Osteocyte (in vitro differentiated cells): Measurements from ENCODE around the gene KCNQ2. TPM values are rescaled to one million over a fixed set of nuclear protein-coding genes. Genes with fewer than 3 reads are reported as not detected.
A peak's percentile ranks its signal among the peaks of the same experiment; 100 is the strongest.

Experiments
- DNase-seq: peaks from one replicate; pipeline ENCODE4 v3.0.0; 2021; ENCODE audit warnings: mixed read lengths; ENCODE audit not compliant: unreplicated experiment; ENCODE audit errors: extremely low spot score
- H3K27ac Mint-ChIP-seq: one replicate; pipeline ENCODE4 v1.8.0; 2021; ENCODE audit warnings: mild to moderate bottlenecking, mixed read lengths; ENCODE audit not compliant: unreplicated experiment
- H3K27me3 Mint-ChIP-seq: one replicate; pipeline ENCODE4 v1.8.0; 2021; ENCODE audit warnings: mixed read lengths; ENCODE audit not compliant: unreplicated experiment
- H3K36me3 Mint-ChIP-seq: one replicate; pipeline ENCODE4 v1.8.0; 2021; ENCODE audit warnings: mixed read lengths; ENCODE audit not compliant: unreplicated experiment
- H3K4me1 Mint-ChIP-seq: one replicate; pipeline ENCODE4 v1.8.0; 2021; ENCODE audit warnings: mixed read lengths; ENCODE audit not compliant: unreplicated experiment
- H3K4me3 Mint-ChIP-seq: one replicate; pipeline ENCODE4 v1.8.0; 2021; ENCODE audit warnings: mild to moderate bottlenecking, moderate library complexity, mixed read lengths; ENCODE audit not compliant: unreplicated experiment
- H3K9me3 Mint-ChIP-seq: one replicate; pipeline ENCODE4 v1.8.0; 2021; ENCODE audit warnings: mixed read lengths; ENCODE audit not compliant: unreplicated experiment
- total RNA-seq: library from RNA; stranded (reverse); gene quantifications from 2 replicates; pipeline ENCODE4 v1.2.1, GENCODE V29; 2021
- TF ChIP-seq, protein P1 (sequence below): fragments of 200-600 bp; sonication (generic); IDR thresholded peaks from 2 replicates; pipeline ENCODE4 v1.5.0; 2021; ENCODE audit warnings: antibody characterized with exemption, mild to moderate bottlenecking, moderate library complexity

KCNQ2 gene
- total RNA-seq, 1 donor from 2014 or later, result not detected

DNA sequence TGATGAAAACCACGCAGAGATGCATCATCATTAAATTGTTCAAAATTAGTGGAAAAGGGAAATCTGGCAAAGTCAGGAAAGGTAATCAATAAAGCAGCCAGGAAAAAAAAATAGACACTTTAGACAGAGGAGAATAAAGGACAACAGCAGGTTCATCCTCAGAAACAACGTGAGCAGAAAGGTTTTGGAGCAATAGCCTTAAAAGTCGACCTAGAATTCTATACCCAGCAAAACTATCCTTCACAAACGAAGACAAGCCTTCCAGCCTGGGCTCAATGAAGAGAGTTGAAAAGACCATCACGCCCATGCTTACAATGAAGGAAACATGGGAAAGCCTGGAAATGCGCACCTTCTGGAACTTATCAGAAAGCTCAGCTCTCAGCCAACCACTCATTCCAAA lies 86.6 kb downstream of the KCNQ2 start:
- Mint-ChIP-seq H3K27me3 (peaks cover 4% of the 10 kb centered on the region), H3K4me3 (no peak overlapping the region)

DNA sequence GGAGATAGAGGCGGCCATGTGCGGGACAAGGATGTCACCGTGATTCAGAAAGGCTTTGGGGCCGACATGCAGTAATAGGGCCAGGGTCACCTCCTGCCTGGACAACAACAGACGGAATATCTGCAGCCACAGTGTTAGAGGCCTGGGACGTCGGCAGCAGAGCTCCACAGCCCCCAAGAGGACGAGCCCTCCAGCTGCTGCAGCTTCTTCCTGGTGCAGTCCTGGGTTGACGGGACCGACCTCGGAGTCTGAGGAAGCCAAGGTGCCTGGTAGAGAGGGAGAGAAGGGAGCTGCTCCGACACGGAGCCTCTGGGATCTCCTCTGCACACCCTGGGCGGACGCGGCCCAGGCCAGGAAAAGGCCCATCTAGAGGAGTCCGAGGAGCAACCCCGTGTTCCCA lies 88.1 kb downstream of the KCNQ2 start:
- no peak overlapping the region for H3K4me3 Mint-ChIP-seq
- H3K9me3 Mint-ChIP-seq, result peaks cover 21% of the 10 kb centered on the region
- H3K4me1 Mint-ChIP-seq, result no peaks in the 10 kb centered on the region
- DNase-seq, result no peak
- TF ChIP-seq, protein P1, sequence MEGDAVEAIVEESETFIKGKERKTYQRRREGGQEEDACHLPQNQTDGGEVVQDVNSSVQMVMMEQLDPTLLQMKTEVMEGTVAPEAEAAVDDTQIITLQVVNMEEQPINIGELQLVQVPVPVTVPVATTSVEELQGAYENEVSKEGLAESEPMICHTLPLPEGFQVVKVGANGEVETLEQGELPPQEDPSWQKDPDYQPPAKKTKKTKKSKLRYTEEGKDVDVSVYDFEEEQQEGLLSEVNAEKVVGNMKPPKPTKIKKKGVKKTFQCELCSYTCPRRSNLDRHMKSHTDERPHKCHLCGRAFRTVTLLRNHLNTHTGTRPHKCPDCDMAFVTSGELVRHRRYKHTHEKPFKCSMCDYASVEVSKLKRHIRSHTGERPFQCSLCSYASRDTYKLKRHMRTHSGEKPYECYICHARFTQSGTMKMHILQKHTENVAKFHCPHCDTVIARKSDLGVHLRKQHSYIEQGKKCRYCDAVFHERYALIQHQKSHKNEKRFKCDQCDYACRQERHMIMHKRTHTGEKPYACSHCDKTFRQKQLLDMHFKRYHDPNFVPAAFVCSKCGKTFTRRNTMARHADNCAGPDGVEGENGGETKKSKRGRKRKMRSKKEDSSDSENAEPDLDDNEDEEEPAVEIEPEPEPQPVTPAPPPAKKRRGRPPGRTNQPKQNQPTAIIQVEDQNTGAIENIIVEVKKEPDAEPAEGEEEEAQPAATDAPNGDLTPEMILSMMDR, result no peak
- peaks cover 3% of the 10 kb centered on the region for H3K36me3 Mint-ChIP-seq
- peaks cover 4% of the 10 kb centered on the region for H3K27me3 Mint-ChIP-seq
- H3K27ac Mint-ChIP-seq, result no peak overlapping the region

More for the DNA sequence above, 86.6 kb downstream of the KCNQ2 start:
- Mint-ChIP-seq H3K27ac (no peak overlapping the region), H3K36me3 (peaks cover 3% of the 10 kb centered on the region), H3K9me3 (peaks cover 26% of the 10 kb centered on the region), H3K4me1 (no peaks in the 10 kb centered on the region)
- DNase-seq, result no peak
- TF ChIP-seq, protein P1, result no peak

DNA sequence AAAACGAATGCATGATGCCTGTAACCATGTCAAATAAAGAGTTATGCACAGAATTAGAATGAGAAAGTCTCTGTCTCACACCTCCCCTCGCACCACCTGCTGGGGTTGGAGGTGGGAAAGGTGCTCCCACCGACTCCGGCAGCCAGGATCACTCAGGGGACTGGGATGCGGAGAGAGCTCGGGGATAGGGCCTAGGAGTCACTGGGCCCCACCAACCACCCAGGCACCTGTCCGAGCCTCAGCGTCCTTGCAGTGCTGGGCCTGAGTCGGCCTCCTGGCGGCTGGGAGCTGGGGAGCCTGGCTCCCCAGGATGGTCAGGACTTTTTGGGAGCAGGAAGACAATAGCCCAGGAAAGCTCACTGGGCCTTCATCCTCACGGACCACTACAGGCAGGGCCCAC lies 88.9 kb downstream of the KCNQ2 start:
- DNase-seq, result no peak
- Mint-ChIP-seq H3K9me3 (peaks cover 21% of the 10 kb centered on the region), H3K4me3 (no peak overlapping the region), H3K36me3 (peaks cover 3% of the 10 kb centered on the region), H3K27ac (no peak overlapping the region), H3K4me1 (no peaks in the 10 kb centered on the region), H3K27me3 (peaks cover 10% of the 10 kb centered on the region)
- TF ChIP-seq, protein P1, result no peak

DNA sequence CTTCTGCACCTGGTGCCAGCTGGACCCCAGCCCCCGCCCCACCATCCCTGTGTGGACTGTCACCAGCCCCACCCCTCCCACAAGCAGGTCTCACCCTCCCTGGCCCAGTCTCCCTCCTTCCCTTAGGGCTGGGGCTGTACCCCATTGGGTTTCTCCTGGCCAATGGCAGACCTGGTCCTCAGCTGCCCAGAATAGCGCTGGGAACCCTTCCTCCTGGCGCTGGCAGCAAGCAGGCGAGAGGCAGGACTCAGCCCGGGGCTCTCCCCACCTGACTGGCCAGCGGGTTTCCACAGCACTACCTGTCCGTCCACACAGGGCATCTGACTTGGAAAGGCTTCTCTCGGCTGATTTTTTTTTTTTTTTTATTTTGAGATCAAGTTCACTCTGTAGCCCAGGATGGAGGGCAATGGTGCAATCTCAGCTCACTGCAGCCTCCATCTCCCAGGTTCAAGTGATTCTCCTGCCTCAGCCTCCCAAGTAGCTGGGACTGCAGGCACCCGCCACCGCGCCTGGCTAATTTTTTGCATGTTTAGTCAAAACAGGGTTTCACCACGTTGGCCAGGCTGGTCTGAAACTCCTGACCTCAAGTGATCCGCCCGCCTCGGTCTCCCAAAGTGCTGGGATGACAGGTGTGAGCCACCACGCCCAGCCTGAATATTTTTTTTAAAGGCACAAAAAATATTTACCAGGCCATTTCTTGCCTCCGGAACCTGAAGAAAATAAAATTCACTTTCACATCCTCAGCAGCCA lies 89.7 kb downstream of the KCNQ2 start:
- Mint-ChIP-seq H3K36me3 (peaks cover 3% of the 10 kb centered on the region), H3K27ac (no peak overlapping the region), H3K4me1 (no peaks in the 10 kb centered on the region), H3K9me3 (peaks cover 21% of the 10 kb centered on the region), H3K4me3 (no peak overlapping the region), H3K27me3 (peaks cover 18% of the 10 kb centered on the region)
- TF ChIP-seq, protein P1, result no peak
- no peak for DNase-seq

DNA sequence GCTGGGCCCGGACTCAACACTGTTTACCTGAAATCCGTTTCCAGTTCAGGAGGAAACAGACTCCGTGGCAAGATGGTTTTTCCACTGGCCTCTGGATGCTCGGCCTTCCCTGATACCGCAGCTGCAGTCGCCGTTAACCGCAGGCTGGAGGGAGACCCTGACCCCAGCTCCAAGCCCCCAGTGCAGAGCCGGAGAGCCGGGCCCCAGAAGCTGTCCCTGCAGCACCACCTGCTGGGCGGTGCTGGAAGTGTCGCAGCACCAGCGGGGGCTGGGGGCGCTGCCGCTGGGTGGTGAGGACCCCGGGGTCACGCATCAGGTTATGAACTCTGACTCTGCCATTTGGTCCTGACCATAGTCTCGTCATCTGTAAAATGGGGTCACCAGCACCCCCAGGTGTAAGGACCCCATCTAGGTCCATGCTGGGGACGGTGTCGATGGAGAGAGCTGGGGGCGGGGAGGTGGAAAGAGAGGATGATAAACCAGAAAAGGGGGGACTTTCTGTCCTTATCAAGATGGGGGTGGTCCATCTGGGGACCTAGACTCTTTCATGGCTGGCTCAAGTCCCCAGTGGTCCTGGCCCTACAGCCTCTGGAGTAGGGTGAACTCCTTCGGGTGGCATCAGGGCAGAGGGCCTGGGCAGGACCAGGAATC lies 90.5 kb downstream of the KCNQ2 start:
- peaks cover 25% of the 10 kb centered on the region for H3K27me3 Mint-ChIP-seq
- H3K4me3 Mint-ChIP-seq, result no peak overlapping the region
- H3K36me3 Mint-ChIP-seq, result peaks cover 3% of the 10 kb centered on the region
- peaks cover 17% of the 10 kb centered on the region for H3K9me3 Mint-ChIP-seq
- no peaks in the 10 kb centered on the region for H3K4me1 Mint-ChIP-seq
- no peak overlapping the region for H3K27ac Mint-ChIP-seq
- TF ChIP-seq, protein P1, result peak; percentile 98
- DNase-seq, result no peak
